GM19467 (cell line): ENCODE results near the gene SUGP2.

ENCODE experiments used
- ATAC-seq: cut with Tn5 transposase; IDR thresholded peaks from one replicate; pipeline ENCODE4 v1.9.1; 2021; ENCODE audit warnings: mild to moderate bottlenecking, moderate library complexity; ENCODE audit not compliant: unreplicated experiment

SUGP2 gene

DNA sequence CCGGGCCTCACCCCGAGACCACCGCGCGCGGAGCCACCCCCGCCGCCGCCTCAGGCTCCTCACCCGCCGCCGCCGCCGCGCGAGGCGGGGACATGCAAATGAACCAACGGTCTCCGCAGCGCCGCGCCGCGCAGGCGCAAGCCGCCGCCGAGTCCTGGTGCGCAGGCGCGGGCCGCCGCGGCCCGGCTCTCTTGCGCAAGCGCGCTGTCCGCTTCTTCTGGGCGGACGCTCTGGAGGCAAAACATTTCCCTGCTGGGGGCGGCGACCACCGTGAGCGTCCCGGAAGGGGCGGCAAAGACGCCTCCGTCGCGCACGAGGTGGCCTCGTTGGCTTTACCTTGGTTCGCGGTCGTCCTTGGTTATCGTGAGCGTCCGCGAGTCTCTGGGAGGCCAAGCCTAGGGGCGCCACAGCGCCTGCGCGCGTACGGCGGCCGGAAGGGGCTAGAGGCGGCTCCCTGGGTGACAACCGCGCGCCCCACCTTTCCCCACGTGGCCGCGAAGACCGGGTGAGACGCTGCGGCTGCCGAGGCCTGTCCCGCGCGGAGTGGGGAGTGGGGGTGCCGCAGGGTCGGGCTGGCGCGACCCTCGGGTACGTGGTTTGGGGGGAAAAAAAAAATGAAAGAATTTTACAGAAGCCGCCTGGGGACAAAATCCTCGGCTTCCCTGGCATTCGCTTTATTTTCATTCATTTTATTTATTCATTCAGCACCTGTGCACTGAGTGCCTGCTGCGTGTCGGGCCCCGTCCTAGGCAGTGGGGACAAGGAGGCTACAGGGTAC is at the start of gene SUGP2, which contains the start of gene ARMC6:
TSS of gene SUGP2 (minus strand) at position 92 of the 778 bp plus-strand sequence. CDS start 2,446 bp downstream, outside the sequence.
TSS of gene ARMC6 (plus strand) at position 178 of the 778 bp plus-strand sequence. CDS start 607 bp downstream, outside the sequence.
- peak; percentile 62 for ATAC-seq

- no peak for ATAC-seq
Measured at GRCh38 chr19:19081642-19082151, 48.4 kb upstream of the SUGP2 start.

- ATAC-seq, result no peak
Measured at GRCh38 chr19:19079571-19079970, 46.3 kb upstream of the SUGP2 start.

DNA sequence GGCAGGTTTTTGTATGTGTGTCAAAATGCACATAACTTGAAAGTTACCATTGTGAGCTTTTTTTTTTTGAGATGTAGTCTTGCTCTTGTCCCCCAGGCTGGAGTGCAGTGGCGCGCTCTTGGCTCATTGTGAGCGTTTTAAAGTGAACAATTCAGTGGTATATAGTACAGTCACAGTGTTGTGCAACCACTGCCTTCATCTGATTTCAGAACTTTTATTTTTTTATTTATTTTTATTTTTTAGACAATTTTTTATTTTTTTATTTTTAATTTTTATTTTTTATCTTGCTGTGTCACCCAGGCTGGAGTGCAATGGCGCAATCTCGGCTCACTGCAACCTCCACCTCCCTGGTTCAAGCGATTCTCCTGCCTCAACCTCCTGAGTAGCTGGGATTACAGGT is 45.5 kb upstream of the SUGP2 start:
- no peak for ATAC-seq

GRCh38 chr19:19077103-19077502 is 43.8 kb upstream of the SUGP2 start:
- ATAC-seq, result no peak

DNA sequence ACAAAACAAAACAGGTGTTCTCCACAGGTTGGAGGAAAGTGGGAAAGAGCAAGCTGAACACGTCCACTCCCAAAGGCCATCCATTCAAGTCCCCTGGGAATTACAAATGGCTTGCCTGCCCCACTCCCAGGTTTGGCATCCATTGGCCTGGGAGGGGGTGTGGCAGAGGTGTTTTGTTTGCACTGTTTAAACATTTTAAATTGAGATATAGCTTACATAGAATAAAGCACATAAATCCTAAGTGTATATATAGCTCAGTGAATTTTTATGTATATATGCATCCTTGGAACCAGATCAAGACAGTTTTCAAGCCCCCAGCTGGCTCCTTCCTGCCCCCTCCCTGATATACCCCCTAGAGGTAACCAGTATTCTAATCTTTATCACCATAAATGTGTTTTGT is 43.2 kb upstream of the SUGP2 start:
- no peak for ATAC-seq

DNA sequence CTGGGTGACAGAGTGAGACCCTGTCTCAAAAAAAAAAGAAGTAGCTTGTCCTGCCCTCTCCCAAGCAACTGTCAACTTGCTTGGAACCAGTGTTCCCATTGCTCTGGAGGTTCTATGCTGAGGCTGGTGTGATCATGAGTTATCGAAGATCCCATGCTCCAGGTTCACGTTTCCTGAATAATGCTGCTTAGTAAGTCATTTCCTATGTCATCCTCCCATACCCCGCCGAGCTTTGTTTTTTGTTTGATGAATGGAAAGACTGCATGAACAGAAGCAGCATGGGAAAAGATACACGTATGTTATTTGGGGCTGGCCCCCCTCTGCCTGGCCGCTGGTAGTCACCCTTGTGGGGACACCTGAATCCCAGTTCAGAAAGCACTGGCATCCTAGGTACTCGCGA is 41.8 kb upstream of the SUGP2 start:
- no peak for ATAC-seq

DNA sequence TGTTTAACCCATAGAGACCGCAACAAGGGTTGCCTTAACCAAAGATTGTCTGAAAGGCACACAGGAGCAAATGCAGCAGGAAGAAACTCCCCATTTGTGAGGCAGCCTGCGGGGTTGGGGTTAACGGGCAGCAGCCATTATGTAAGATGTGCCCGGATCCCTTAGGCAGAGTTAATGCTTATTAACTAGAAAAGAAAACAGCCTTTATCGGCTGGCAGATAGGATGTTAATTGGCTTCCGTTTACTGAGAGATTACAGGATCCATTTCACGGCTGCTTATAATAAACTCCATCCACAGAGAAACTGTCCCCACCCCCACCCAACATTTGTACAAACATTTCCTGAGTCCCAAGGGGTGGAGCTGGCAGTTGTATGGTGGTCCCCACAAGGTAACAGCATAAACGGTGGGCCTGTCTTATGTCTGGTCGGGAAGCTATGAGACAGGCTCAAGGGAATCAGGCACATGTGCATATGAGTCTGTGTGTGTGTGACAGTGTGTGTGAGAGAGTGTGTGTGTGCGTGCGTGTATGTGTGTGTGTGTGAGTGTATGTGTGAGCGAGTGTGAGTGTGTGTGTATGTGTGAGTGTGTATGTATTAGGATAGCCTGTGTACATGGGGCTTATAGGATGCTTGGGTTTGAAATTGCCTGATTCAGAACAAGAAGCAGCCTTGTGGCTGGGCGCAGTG is 41.0 kb upstream of the SUGP2 start:
- no peak for ATAC-seq

DNA sequence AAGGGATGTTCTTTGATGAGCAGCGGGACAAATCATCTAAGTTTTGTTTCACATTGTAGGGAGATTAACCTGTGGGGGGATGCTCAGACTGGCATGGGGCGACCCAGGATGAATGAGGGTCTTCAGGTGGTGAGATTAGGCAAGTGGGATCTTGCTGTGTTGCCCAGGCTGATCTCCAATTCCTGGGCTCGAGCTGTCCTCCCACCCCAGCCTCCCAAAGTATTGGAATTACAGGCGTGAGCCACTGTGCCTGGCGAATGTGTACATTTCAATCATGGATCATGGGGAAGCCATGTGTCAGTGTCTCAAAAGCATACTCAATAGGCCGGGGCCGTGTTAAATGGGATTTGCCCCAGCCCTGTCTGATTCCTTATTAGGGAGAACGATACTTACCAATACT is 38.6 kb upstream of the SUGP2 start:
- no peak for ATAC-seq

- ATAC-seq, result no peak
Measured at GRCh38 chr19:19068659-19069654, 35.6 kb upstream of the SUGP2 start.

DNA sequence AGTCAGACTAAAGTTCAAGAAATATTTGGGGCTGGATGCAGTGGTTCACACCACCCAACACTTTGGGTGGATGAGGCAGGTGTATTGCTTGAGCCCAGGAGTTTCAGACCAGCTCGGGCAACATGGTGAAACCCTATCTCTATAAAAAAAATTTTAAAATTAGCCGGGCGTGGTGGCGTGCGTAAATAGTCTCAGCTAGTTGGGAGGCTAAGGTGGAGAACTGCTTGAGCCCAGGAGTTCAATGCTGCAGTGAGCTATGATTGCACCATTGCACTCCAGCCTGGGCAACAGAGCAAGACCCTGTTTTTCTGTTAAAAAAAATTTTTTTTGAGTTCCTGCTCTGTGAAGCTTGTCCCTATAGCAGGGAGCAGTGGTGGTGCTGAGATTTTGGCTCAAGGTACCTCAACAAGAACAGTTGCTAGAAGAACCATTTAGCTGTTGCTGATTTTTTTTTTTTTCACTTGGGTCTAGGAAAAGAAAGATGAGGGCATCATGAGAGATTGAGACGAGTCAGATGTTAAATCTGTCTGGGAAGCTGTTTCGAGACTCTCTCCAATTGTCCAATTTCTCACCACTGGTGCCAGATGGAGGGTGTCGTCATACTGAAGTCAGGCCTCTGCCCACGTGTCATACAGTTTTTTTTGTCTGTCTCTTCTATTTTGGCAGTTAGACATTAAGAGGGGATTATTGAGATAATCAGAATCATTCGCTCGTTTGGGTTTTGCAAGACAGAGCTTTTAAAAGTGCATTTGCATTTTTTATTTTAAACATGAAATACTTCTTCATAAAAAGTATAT is 34.2 kb upstream of the SUGP2 start:
- no peak for ATAC-seq

DNA sequence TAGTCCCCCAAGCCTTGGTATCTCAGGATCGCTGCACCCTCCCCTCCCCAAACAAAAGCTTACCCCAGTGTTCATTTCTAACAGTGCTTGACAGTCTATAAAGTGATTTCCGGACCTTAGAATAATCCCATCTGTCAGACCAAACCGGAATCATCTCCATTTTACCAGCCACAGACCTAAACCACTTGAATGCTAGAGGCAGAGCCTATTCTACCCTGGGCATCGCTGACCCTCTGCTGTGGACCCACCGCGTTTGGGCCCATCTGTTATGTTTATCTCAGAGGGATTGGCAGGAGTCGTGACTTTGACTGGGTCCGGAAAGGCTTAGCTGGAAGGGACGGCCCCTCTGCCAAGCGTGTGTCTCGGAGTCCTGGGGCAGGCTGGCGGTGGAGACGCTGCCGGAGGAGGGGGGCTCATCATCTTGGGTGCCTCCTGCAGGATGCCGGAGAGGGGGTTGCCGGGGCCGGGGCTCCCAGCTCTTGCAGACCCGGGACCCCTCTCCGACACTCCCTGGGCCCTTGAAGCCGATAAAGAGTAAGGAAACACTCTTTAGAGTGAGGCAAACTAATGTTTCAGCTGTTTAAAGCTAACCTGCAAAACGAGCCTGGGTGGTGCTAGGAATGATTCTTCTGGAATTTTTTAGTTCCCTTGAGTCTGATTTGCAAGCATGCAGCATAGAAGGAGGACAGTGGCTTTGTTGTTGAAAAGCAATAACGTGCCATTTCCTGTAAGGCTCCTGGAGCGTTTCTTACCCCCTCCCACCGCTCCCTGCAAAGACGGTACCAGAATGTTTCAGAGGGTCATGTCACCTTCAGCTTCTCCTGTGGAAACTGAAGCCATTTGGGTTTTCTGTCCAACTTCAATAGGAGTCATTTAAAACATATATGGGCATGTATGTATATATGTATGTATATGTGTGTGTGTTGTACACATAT is 31.8 kb upstream of the SUGP2 start:
- no peak for ATAC-seq

GRCh38 chr19:19064098-19064722 is 30.9 kb upstream of the SUGP2 start:
- ATAC-seq, result peak; percentile 3

GRCh38 chr19:19063183-19064097 is 30.1 kb upstream of the SUGP2 start, which contains the start of gene SLC25A42:
Gene SLC25A42, plus strand, starts transcription at chr19:19063994. Its CDS starts 32,131 bp downstream, at chr19:19096125.
- peak; percentile 91 for ATAC-seq

- ATAC-seq, result no peak
Measured at GRCh38 chr19:19062454-19063182, 29.3 kb upstream of the SUGP2 start.

GRCh38 chr19:19061506-19061905 is 28.2 kb upstream of the SUGP2 start:
- ATAC-seq, result no peak
